SK-N-SH (cell line): Measurements from ENCODE around the gene YBX2.

Experiments
- EP300 ChIP-seq, 2 experiments: IDR thresholded peaks; 2 replicates each; pipeline versions ENCODE4 v1.4.0 to v1.6.1; 2012; ENCODE audit warnings: borderline replicate concordance in 1 of 2, low read depth in 1 of 2, low read length in 1 of 2
- EZH2phosphoT487 ChIP-seq: fragments of 200-600 bp; sonication (generic); IDR thresholded peaks from 2 replicates; pipeline ENCODE4 v1.6.1; 2017; ENCODE audit warnings: low read depth, mixed run types, mild to moderate bottlenecking, antibody characterized with exemption, moderate library complexity, borderline replicate concordance
- MAX ChIP-seq: IDR thresholded peaks from 2 replicates; pipeline ENCODE4 v1.4.0; 2012; ENCODE audit warnings: low read depth
- POLR2AphosphoS5 ChIP-seq: IDR thresholded peaks from 2 replicates; pipeline ENCODE4 v1.6.1; 2012; ENCODE audit warnings: low read depth, low read length
- SMC3 ChIP-seq: IDR thresholded peaks from 2 replicates; pipeline ENCODE4 v1.6.1; 2012; ENCODE audit warnings: low read depth, low read length, improper control_type of control experiment
- TAF1 ChIP-seq: IDR thresholded peaks from 2 replicates; pipeline ENCODE4 v1.6.1; 2012; ENCODE audit warnings: low read depth, mild to moderate bottlenecking, low read length, moderate library complexity, borderline replicate concordance
- TF ChIP-seq, protein P1 (sequence below): fragments of 200-600 bp; sonication (generic); IDR thresholded peaks from 2 replicates; pipeline ENCODE4 v1.6.1; 2017; ENCODE audit warnings: antibody characterized with exemption, mild to moderate bottlenecking, moderate library complexity
- TF ChIP-seq, protein P2 (sequence below): IDR thresholded peaks from 2 replicates; pipeline ENCODE4 v1.4.0; 2012; ENCODE audit warnings: low read depth, borderline replicate concordance

GRCh38 chr17:7249214-7249613 is 45.2 kb downstream of the YBX2 start:
- TF ChIP-seq EZH2phosphoT487 (no peak), POLR2AphosphoS5 (no peak), EP300 (IDR thresholded peaks at IDR 0.05; ENCODE audit: borderline replicate concordance in 1 of 2, low read depth in 1 of 2, low read length in 1 of 2) (no peak), SMC3 (no peak), MAX (no peak), TAF1 (no peak)
- TF ChIP-seq, protein P1, sequence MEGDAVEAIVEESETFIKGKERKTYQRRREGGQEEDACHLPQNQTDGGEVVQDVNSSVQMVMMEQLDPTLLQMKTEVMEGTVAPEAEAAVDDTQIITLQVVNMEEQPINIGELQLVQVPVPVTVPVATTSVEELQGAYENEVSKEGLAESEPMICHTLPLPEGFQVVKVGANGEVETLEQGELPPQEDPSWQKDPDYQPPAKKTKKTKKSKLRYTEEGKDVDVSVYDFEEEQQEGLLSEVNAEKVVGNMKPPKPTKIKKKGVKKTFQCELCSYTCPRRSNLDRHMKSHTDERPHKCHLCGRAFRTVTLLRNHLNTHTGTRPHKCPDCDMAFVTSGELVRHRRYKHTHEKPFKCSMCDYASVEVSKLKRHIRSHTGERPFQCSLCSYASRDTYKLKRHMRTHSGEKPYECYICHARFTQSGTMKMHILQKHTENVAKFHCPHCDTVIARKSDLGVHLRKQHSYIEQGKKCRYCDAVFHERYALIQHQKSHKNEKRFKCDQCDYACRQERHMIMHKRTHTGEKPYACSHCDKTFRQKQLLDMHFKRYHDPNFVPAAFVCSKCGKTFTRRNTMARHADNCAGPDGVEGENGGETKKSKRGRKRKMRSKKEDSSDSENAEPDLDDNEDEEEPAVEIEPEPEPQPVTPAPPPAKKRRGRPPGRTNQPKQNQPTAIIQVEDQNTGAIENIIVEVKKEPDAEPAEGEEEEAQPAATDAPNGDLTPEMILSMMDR, result no peak
- TF ChIP-seq, protein P2, sequence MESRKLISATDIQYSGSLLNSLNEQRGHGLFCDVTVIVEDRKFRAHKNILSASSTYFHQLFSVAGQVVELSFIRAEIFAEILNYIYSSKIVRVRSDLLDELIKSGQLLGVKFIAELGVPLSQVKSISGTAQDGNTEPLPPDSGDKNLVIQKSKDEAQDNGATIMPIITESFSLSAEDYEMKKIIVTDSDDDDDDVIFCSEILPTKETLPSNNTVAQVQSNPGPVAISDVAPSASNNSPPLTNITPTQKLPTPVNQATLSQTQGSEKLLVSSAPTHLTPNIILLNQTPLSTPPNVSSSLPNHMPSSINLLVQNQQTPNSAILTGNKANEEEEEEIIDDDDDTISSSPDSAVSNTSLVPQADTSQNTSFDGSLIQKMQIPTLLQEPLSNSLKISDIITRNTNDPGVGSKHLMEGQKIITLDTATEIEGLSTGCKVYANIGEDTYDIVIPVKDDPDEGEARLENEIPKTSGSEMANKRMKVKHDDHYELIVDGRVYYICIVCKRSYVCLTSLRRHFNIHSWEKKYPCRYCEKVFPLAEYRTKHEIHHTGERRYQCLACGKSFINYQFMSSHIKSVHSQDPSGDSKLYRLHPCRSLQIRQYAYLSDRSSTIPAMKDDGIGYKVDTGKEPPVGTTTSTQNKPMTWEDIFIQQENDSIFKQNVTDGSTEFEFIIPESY, result no peak
